HFFc6 (cell line): ENCODE measurements around the gene PLPP2. TPM values are rescaled to one million over a fixed set of nuclear protein-coding genes. Genes with fewer than 3 reads are reported as not detected.

Experiments used
- DNase-seq: peaks from one replicate; pipeline ENCODE4 v3.0.0-alpha.2; 2018
- H3K27ac Mint-ChIP-seq: 2 replicates; pipeline ENCODE4 v1.8.0; 2020; ENCODE audit warnings: mild to moderate bottlenecking, mixed read lengths
- H3K27me3 Mint-ChIP-seq: 2 replicates; pipeline ENCODE4 v1.8.0; 2021; ENCODE audit warnings: mild to moderate bottlenecking, moderate library complexity, mixed read lengths; ENCODE audit not compliant: insufficient read depth
- H3K36me3 Mint-ChIP-seq: 2 replicates; pipeline ENCODE4 v1.8.0; 2021; ENCODE audit warnings: low read depth, mixed read lengths
- H3K4me1 Mint-ChIP-seq: 2 replicates; pipeline ENCODE4 v1.8.0; 2020; ENCODE audit warnings: low read depth, mixed read lengths
- H3K4me3 Mint-ChIP-seq: 2 replicates; pipeline ENCODE4 v1.8.0; 2020; ENCODE audit warnings: mild to moderate bottlenecking, moderate library complexity, mixed read lengths
- H3K9me3 Mint-ChIP-seq: 2 replicates; pipeline ENCODE4 v1.8.0; 2020; ENCODE audit warnings: mild to moderate bottlenecking, mixed read lengths
- total RNA-seq, 6 experiments: library from RNA; stranded (reverse); fragmentation: NEBNext Ultra II Directional; extraction: Animal tissue kit (Norgen Biotek cat#: 25700); gene quantifications; 2 replicates in 1 of 6; 3 replicates in 5 of 6; pipeline ENCODE4 v1.2.3, GENCODE V29; 2021
- TF ChIP-seq, protein P1 (sequence below): fragments of 200-600 bp; sonication (generic); IDR thresholded peaks from 2 replicates; pipeline ENCODE4 v1.5.0; 2021; ENCODE audit warnings: antibody characterized with exemption, mild to moderate bottlenecking

The PLPP2 gene
- total RNA-seq, 6 experiments from 2014 or later, result 3.5 to 15.0 (median 4.2) TPM

DNA sequence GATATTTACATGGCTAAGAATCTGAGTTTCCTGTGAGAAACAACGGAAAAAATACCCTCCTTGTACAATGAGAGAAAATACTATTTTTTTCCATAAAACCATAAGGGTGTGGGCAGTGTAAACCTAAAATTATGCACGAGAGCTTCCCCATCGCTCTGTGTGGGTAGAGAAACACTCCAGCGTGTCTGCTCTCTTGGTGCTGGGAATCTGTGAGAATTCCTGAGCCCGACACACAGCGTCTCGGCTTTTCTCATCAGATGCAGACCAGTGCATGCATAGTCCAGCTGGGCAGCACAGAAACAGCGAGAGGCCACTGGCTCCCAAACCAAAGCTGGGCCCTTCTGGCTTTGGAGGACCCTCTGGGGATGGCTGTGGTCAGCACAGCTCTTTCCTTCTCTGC is 12.0 kb downstream of the PLPP2 start:
- Mint-ChIP-seq H3K27ac (no peak overlapping the region), H3K9me3 (no peaks in the 10 kb centered on the region), H3K4me1 (no peaks in the 10 kb centered on the region), H3K36me3 (no peaks in the 10 kb centered on the region), H3K4me3 (no peak overlapping the region), H3K27me3 (peaks cover 10% of the 10 kb centered on the region; the same call in 1 of the 2 replicates)
- TF ChIP-seq, protein P1, sequence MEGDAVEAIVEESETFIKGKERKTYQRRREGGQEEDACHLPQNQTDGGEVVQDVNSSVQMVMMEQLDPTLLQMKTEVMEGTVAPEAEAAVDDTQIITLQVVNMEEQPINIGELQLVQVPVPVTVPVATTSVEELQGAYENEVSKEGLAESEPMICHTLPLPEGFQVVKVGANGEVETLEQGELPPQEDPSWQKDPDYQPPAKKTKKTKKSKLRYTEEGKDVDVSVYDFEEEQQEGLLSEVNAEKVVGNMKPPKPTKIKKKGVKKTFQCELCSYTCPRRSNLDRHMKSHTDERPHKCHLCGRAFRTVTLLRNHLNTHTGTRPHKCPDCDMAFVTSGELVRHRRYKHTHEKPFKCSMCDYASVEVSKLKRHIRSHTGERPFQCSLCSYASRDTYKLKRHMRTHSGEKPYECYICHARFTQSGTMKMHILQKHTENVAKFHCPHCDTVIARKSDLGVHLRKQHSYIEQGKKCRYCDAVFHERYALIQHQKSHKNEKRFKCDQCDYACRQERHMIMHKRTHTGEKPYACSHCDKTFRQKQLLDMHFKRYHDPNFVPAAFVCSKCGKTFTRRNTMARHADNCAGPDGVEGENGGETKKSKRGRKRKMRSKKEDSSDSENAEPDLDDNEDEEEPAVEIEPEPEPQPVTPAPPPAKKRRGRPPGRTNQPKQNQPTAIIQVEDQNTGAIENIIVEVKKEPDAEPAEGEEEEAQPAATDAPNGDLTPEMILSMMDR, result no peak
- DNase-seq, result no peak

DNA sequence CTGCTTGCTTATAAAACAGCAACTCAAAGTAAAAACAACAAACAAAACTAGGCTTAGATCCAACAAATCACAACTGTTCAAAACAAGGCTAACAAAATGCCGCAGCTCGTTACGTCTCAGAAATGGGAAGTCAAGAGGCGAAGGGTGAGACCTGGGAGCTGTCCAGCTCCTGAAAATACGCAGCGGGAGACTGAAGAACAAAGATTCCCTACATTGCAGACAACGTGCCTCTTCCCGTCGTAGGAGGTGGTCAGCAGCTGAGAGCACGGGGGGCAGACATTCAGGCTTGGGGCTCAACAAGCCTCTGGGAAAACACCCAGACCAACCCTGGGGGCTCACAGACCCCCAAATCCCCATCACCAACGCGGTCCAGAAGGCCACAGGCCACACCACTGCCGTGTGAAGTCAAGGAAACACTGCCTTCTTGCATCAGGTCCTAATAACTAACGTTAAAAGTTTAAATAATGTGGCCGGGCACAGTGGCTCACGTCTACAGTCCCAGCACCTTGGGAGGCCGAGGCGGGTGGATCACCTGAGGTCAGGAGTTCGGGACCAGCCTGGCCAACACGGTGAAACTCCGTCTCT is 13.5 kb downstream of the PLPP2 start:
- no peak overlapping the region for H3K27ac Mint-ChIP-seq
- DNase-seq, result no peak
- H3K9me3 Mint-ChIP-seq, result no peaks in the 10 kb centered on the region

DNA sequence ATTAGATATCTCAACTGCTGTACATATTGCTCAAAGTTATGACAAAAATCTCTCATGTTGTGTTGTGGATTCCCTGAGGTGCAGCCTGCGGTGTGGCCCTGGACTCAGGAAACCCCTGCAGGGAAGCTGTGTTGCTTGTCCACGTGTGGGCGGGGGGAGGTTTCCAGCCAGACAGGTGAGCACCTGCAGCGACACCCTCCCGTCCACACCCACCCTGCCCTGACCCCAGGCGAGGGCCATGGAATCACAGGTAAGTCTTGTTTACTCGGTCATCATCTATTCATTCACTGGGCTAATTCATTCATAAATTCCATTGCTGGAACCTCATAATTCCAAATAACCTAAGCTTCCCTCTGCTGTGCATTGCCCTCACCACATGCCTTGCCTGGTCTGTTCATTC is 14.1 kb downstream of the PLPP2 start:
- H3K4me3 Mint-ChIP-seq, result no peak overlapping the region

More for the DNA sequence above, 13.5 kb downstream of the PLPP2 start:
- Mint-ChIP-seq H3K4me1 (no peaks in the 10 kb centered on the region), H3K27me3 (peaks cover 10% of the 10 kb centered on the region; the same call in 1 of the 2 replicates), H3K4me3 (no peak overlapping the region), H3K36me3 (no peaks in the 10 kb centered on the region)
- TF ChIP-seq, protein P1, result no peak

DNA sequence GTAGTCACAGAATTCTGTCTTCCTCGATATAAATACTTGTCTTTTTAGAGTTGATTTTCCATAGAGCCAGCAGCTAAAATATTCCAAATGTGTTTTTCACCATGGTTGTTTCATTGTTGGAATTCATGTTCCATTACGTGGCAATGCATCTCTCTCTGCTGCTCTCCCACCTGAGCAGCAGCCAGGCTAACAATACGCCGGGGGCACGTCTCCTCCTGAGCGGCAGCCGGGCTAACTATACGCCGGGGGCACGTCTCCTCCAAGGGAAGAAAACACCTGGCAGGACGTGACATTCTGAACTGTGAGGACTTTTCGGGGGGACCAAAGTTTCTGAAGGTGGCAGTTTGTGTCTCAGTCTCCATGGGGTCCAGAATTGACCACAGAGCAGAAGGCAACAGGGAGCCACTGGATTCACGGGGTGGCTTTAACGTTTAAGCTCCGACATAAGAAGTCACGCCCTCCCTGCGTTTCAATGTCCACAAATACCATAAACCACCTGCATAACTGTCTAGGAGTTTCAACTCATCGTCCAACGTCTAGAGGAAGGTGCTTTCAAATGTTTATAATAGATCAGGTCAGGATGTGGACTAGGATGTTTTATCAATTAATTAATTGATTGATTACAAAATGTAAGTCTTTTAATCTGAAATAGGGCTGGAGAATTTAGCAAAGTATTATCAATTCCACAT is 15.1 kb downstream of the PLPP2 start:
- Mint-ChIP-seq H3K4me1 (no peaks in the 10 kb centered on the region), H3K4me3 (no peak overlapping the region)

More for the DNA sequence above, 14.1 kb downstream of the PLPP2 start:
- Mint-ChIP-seq H3K27me3 (peaks cover 10% of the 10 kb centered on the region; the same call in 1 of the 2 replicates), H3K4me1 (no peaks in the 10 kb centered on the region), H3K9me3 (no peaks in the 10 kb centered on the region), H3K27ac (no peak overlapping the region), H3K36me3 (no peaks in the 10 kb centered on the region)
- DNase-seq, result no peak
- TF ChIP-seq, protein P1, result no peak

DNA sequence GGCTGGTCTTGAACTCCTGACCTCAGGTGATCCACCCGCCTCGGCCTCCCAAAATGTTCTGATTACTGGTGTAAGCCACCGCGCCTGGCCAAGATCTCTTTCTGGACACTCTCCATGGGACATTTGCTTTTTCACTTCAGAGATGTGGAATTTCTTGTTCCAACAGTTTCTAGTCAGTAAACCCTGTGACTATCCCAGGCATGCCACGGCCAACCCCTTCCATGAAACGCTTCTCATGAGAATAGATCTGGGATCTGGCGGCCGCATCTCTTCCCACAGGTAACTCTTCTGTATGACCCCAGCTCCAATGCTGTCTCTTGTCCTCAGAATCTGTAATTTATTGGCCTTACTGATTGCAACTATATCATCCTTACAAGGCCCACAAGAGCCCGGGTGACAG is 16.2 kb downstream of the PLPP2 start:
- no peaks in the 10 kb centered on the region for H3K9me3 Mint-ChIP-seq
- H3K27me3 Mint-ChIP-seq, result peaks cover 9% of the 10 kb centered on the region
- H3K36me3 Mint-ChIP-seq, result no peaks in the 10 kb centered on the region
- H3K4me3 Mint-ChIP-seq, result no peak overlapping the region
- no peak overlapping the region for H3K27ac Mint-ChIP-seq
- H3K4me1 Mint-ChIP-seq, result no peaks in the 10 kb centered on the region
- no peak for DNase-seq
- TF ChIP-seq, protein P1, result no peak

More for the DNA sequence above, 15.1 kb downstream of the PLPP2 start:
- no peak overlapping the region for H3K27ac Mint-ChIP-seq
- H3K27me3 Mint-ChIP-seq, result peaks cover 12% of the 10 kb centered on the region
- DNase-seq, result no peak
- no peaks in the 10 kb centered on the region for H3K9me3 Mint-ChIP-seq
- H3K36me3 Mint-ChIP-seq, result no peaks in the 10 kb centered on the region
- TF ChIP-seq, protein P1, result no peak
